Epithelial cell of proximal tubule (primary cell): ENCODE results near the gene COL16A1. TPM values are rescaled to one million over a fixed set of nuclear protein-coding genes. Genes with fewer than 3 reads are reported as not detected.

Experiments used
- DNase-seq: peaks from one replicate; pipeline ENCODE4 v3.0.0-alpha.2; 2011; ENCODE audit warnings: low read depth
- H3K4me3 ChIP-seq: 2 replicates; pipeline ENCODE4 v1.5.1; 2011; ENCODE audit warnings: low read depth, mild to moderate bottlenecking, low read length
- total RNA-seq: library from RNA; depleted of rRNA; stranded (reverse); fragments of >200 nt; gene quantifications from 2 replicates; pipeline ENCODE4 v1.2.3, GENCODE V29; 2015
- TF ChIP-seq, protein P1 (sequence below): conservative IDR thresholded peaks from 2 replicates; pipeline ENCODE4 v1.5.1; 2012; ENCODE audit warnings: low read depth, mild to moderate bottlenecking, low read length

COL16A1 gene
- total RNA-seq, 1 donor from 2014 or later: 5.3 TPM

DNA sequence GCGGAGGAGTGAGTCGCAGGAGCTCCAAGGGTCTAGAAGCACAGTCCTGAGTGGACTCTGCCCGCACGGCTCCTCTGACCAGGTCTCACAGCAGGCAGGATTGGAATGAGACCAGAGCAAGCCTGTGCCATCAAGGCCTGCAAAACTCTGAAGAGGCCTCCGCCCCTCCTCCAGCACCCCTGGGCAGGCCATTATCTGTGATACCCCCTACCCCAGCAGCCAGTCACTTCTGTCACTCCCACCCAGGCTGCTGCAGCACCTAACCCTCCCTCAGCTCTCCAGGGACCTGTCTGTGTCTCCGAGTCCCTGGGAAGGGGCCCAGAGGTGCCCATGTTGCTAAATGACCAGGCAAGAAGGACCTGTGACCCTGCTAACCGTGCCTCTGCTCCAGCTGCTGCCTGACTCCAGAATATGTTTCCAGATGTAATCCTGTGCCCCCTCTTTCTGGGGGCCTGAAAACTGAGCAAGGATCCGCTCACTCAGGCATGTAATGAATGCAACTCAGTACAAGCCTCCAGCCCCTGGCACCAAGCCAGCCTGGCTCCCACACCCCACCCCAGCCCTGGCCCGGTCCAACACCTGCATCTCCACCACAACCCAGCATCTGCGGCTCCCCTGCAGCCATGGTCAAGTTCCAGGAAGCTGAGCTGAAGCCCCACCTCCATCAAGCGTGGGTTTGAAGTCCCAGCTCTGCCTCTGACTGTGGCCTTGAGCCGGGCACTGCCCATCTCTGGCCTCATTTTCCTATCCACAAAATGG, 22.1 kb upstream of the COL16A1 start:
- DNase-seq: no peak
- TF ChIP-seq, protein P1, sequence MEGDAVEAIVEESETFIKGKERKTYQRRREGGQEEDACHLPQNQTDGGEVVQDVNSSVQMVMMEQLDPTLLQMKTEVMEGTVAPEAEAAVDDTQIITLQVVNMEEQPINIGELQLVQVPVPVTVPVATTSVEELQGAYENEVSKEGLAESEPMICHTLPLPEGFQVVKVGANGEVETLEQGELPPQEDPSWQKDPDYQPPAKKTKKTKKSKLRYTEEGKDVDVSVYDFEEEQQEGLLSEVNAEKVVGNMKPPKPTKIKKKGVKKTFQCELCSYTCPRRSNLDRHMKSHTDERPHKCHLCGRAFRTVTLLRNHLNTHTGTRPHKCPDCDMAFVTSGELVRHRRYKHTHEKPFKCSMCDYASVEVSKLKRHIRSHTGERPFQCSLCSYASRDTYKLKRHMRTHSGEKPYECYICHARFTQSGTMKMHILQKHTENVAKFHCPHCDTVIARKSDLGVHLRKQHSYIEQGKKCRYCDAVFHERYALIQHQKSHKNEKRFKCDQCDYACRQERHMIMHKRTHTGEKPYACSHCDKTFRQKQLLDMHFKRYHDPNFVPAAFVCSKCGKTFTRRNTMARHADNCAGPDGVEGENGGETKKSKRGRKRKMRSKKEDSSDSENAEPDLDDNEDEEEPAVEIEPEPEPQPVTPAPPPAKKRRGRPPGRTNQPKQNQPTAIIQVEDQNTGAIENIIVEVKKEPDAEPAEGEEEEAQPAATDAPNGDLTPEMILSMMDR: no peak
- no peak overlapping the region for H3K4me3 ChIP-seq

- TF ChIP-seq, protein P1: no peak
- H3K4me3 ChIP-seq: no peak overlapping the region
These were observed 21.3 kb upstream of the COL16A1 start for GRCh38 chr1:31725134-31725533.

GRCh38 chr1:31723828-31724359, 20.1 kb upstream of the COL16A1 start:
- DNase-seq: no peak
- no peak overlapping the region for H3K4me3 ChIP-seq
- TF ChIP-seq, protein P1: no peak

More at GRCh38 chr1:31725134-31725533, 21.3 kb upstream of the COL16A1 start:
- DNase-seq: no peak

- H3K4me3 ChIP-seq: no peak overlapping the region
- no peak for DNase-seq
- TF ChIP-seq, protein P1: no peak
These were observed 14.6 kb upstream of the COL16A1 start for GRCh38 chr1:31718327-31718897.

DNA sequence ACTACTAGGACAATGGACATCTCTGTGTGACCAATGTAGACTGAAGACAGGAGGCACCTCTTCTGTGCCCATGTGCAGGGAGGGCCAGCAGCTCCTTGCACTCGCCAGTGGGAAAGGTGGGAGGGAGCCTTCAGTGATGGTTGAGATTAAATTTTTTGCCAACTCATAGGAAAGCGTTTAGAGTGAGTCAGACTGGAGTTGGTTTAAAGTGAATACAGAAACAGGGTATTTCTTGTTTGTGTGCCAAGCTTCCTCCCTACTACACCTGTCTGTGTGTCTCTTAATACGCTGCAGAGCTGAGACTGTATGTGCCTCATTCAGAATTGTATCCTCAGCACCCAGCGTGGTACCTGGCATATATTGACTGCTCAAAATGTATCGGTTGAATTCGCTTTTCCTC, 13.5 kb upstream of the COL16A1 start:
- DNase-seq: no peak
- no peak overlapping the region for H3K4me3 ChIP-seq
- TF ChIP-seq, protein P1: no peak

DNA sequence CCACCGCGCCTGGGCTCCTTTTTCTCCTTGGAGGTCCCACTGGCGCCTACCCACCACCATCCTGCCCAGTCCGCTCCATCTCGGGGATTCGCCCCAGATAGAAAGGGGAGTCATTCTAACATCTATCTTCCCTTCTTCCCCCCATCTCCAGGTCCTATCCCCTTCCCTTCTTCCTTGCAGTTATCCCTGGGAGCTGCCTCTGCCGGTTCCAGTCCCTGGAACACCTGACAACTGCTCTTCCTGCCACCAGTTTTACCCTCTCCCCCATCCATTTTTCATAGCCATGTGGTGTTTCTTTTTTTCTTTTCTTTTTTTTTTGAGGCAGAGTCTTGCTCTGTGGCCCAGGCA, 12.0 kb upstream of the COL16A1 start:
- H3K4me3 ChIP-seq: no peak overlapping the region
- DNase-seq: no peak
- TF ChIP-seq, protein P1: no peak
